B cell (primary cell): Measurements from ENCODE around the gene UBD. TPM values are rescaled to one million over a fixed set of nuclear protein-coding genes. Genes with fewer than 3 reads are reported as not detected.

ENCODE experiments used
- ATAC-seq: fragments of 200-7000 bp; cut with Tn5 transposase; one replicate; pipeline ENCODE4 v1.10.0; 2021; ENCODE audit warnings: low read depth, mild to moderate bottlenecking, moderate number of reproducible peaks, moderate library complexity
- CTCF ChIA-PET: fragments of 350-600 bp; sonication (Branson Sonifier 250); formaldehyde crosslinking; loops from one replicate; lab custom pipeline; 2021; ENCODE audit warnings: antibody characterized with exemption, inconsistent platforms; lab: Charles Lee
- POLR2A ChIA-PET: fragments of 350-600 bp; sonication (Branson Sonifier 250); formaldehyde crosslinking; loops from one replicate; lab custom pipeline; 2021; ENCODE audit warnings: antibody characterized with exemption; lab: Charles Lee
- DNase-seq: peaks from one replicate; pipeline ENCODE4 v3.0.0; 2013
- H2AFZ ChIP-seq: 2 replicates; pipeline ENCODE4 v1.6.1; 2012; ENCODE audit warnings: mild to moderate bottlenecking, low read depth, low read length; ENCODE audit not compliant: insufficient read depth, poor library complexity, severe bottlenecking
- H3K27ac ChIP-seq, 2 donors: 1 replicate in 1 of 2; 2 replicates in 1 of 2; pipeline ENCODE4 v1.5.1; 2012 to 2013; ENCODE audit warnings: low read length in 2 of 2, mild to moderate bottlenecking in 2 of 2, moderate library complexity in 1 of 2
- H3K27me3 ChIP-seq, 4 experiments: fragments of 200-600 bp in 1 of 4; sonication (generic) in 1 of 4; replicated peaks in 1 of 4; 1 replicate in 2 of 4; 2 replicates in 2 of 4; pipeline versions ENCODE4 v1.6.1 to v1.7.0; 2013 to 2016; ENCODE audit warnings: low read length in 3 of 4, mild to moderate bottlenecking in 2 of 4, mixed read lengths in 1 of 4, moderate library complexity in 1 of 4; ENCODE audit not compliant: insufficient read depth in 4 of 4, control insufficient read depth in 3 of 4; ENCODE audit errors: control extremely low read depth in 1 of 4
- H3K36me3 ChIP-seq, 2 experiments: replicated peaks in 1 of 2; 1 replicate in 1 of 2; 2 replicates in 1 of 2; pipeline versions ENCODE4 v1.6.1 to v1.7.1; 2013; ENCODE audit warnings: low read length in 1 of 2; ENCODE audit not compliant: insufficient read depth in 2 of 2, control insufficient read depth in 1 of 2; ENCODE audit errors: control extremely low read depth in 1 of 2, extremely low read depth in 1 of 2
- H3K4me1 ChIP-seq, 2 donors: fragments of 200-600 bp in 1 of 2; sonication (generic) in 1 of 2; 1 replicate in 1 of 2; 2 replicates in 1 of 2; pipeline versions ENCODE4 v1.5.1 to v1.6.1; 2013 to 2017; ENCODE audit warnings: low read length in 2 of 2; ENCODE audit not compliant: control insufficient read depth in 2 of 2, insufficient read depth in 2 of 2
- H3K4me2 ChIP-seq: replicated peaks from 2 replicates; pipeline ENCODE3; 2012; ENCODE audit warnings: mild to moderate bottlenecking, low read depth, low read length; ENCODE audit not compliant: poor library complexity, severe bottlenecking
- H3K4me3 ChIP-seq, 5 experiments: fragments of 200-600 bp in 1 of 5; sonication (generic) in 1 of 5; 1 replicate in 3 of 5; 2 replicates in 2 of 5; pipeline versions ENCODE4 v1.5.1 to v1.7.0; 2011 to 2016; ENCODE audit warnings: low read length in 4 of 5, mild to moderate bottlenecking in 4 of 5, low read depth in 2 of 5, control low read depth in 1 of 5, moderate library complexity in 1 of 5; ENCODE audit not compliant: insufficient read depth in 1 of 5; ENCODE audit errors: control extremely low read depth in 1 of 5, extremely low read depth in 1 of 5
- H3K79me2 ChIP-seq: fragments of 200-600 bp; sonication (generic); one replicate; pipeline ENCODE4 v1.6.0; 2016; ENCODE audit warnings: low read length; ENCODE audit not compliant: control insufficient read depth, insufficient read depth
- H3K9ac ChIP-seq: fragments of 200-600 bp; sonication (generic); 2 replicates; pipeline ENCODE4 v1.6.1; 2017; ENCODE audit warnings: mild to moderate bottlenecking, low read length, moderate library complexity
- H3K9me3 ChIP-seq, 3 donors: one replicate each; pipeline versions ENCODE4 v1.6.1 to v1.7.1; 2013; ENCODE audit warnings: low read length in 2 of 3; ENCODE audit not compliant: control insufficient read depth in 2 of 3, insufficient read depth in 1 of 3; ENCODE audit errors: control extremely low read depth in 1 of 3
- H4K20me1 ChIP-seq: 2 replicates; pipeline ENCODE4 v1.6.0; 2012; ENCODE audit warnings: mild to moderate bottlenecking, low read length; ENCODE audit not compliant: insufficient read depth, control insufficient read depth, poor library complexity, severe bottlenecking
- H3K27ac Mint-ChIP-seq: one replicate; pipeline ENCODE4 v1.8.0; 2021; ENCODE audit warnings: mixed read lengths
- H3K27me3 Mint-ChIP-seq: one replicate; pipeline ENCODE4 v1.8.0; 2021; ENCODE audit warnings: mixed read lengths
- H3K4me1 Mint-ChIP-seq: one replicate; pipeline ENCODE4 v1.8.0; 2021; ENCODE audit warnings: mixed read lengths
- H3K4me3 Mint-ChIP-seq: one replicate; pipeline ENCODE4 v1.8.0; 2021; ENCODE audit warnings: mixed read lengths
- H3K9me3 Mint-ChIP-seq: one replicate; pipeline ENCODE4 v1.8.0; 2022; ENCODE audit warnings: mixed read lengths; ENCODE audit not compliant: insufficient read depth
- EZH2 ChIP-seq: IDR thresholded peaks from 2 replicates; pipeline ENCODE4 v1.6.1; 2012; ENCODE audit warnings: borderline replicate concordance, low read depth, mild to moderate bottlenecking, moderate library complexity, low read length; ENCODE audit not compliant: insufficient read depth, poor library complexity, severe bottlenecking
- WGBS: methylation state at CpG from one replicate; pipeline ENCODE4 v1.1.5; 2013; ENCODE audit warnings: missing lambda C conversion rate; ENCODE audit not compliant: insufficient coverage; 5-methylcytosine and 5-hydroxymethylcytosine counted together
- intact Hi-C: fragments of 100-400 bp; cut with micrococcal nuclease; formaldehyde crosslinking; loops from one replicate; pipeline ENCODE4 v1.10.0; 2022
- polyA plus RNA-seq: library from polyadenylated mRNA; depleted of rRNA; stranded (reverse); fragments of >200 nt; gene quantifications from 2 replicates; pipeline ENCODE4 v1.2.3, GENCODE V29; 2012
- small RNA-seq: library from RNA; depleted of rRNA; stranded (forward); fragments of <200 nt; gene quantifications from one replicate; pipeline ENCODE3, GENCODE V24; 2012; ENCODE audit warnings: low replicate concordance, low read depth; ENCODE audit not compliant: insufficient read length
- total RNA-seq, 2 donors: library from RNA; stranded (reverse); fragments of 120-200 nt in 1 of 2; gene quantifications; 1 replicate in 1 of 2; 2 replicates in 1 of 2; pipeline versions ENCODE4 v1.2.3 to v1.2.4, GENCODE V29; 2013 to 2022
- TF ChIP-seq, protein P1 (sequence below): fragments of 200-600 bp; IDR thresholded peaks from one replicate; pipeline ENCODE4 v1.8.0; 2022; ENCODE audit warnings: antibody characterized with exemption, mild to moderate bottlenecking

UBD gene
- total and polyA plus RNA-seq, 2 donors (not counting 1 experiment from before 2014, with no cell fraction given): not detected

- ChIA-PET POLR2A (no interaction called here), CTCF (no interaction called here)
- Mint-ChIP-seq H3K27me3 (peaks cover 12% of the 10 kb centered on the region), H3K27ac (no peak overlapping the region), H3K4me1 (no peaks in the 10 kb centered on the region), H3K9me3 (no peaks in the 10 kb centered on the region), H3K4me3 (no peak overlapping the region)
- Histone ChIP-seq H3K4me1 (no peaks in the 10 kb centered on the region), H3K27ac (no peak overlapping the region), H3K9me3 (no peaks in the 10 kb centered on the region), H2AFZ (no peak overlapping the region), H3K4me3 (no peak overlapping the region), H3K4me2 (no peak overlapping the region), H3K9ac (no peak overlapping the region), H4K20me1 (no peaks in the 10 kb centered on the region), H3K36me3 (no peaks in the 10 kb centered on the region), H3K79me2 (no peaks in the 10 kb centered on the region), H3K27me3 (peaks cover 0 to 7% (median 1%) of the 10 kb centered on the region in 4 experiments)
- no peak for DNase-seq
- 80% methylated on average over 9 of the region's 11 CpGs for WGBS
- TF ChIP-seq EZH2: no peak
- TF ChIP-seq, protein P1, sequence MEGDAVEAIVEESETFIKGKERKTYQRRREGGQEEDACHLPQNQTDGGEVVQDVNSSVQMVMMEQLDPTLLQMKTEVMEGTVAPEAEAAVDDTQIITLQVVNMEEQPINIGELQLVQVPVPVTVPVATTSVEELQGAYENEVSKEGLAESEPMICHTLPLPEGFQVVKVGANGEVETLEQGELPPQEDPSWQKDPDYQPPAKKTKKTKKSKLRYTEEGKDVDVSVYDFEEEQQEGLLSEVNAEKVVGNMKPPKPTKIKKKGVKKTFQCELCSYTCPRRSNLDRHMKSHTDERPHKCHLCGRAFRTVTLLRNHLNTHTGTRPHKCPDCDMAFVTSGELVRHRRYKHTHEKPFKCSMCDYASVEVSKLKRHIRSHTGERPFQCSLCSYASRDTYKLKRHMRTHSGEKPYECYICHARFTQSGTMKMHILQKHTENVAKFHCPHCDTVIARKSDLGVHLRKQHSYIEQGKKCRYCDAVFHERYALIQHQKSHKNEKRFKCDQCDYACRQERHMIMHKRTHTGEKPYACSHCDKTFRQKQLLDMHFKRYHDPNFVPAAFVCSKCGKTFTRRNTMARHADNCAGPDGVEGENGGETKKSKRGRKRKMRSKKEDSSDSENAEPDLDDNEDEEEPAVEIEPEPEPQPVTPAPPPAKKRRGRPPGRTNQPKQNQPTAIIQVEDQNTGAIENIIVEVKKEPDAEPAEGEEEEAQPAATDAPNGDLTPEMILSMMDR: no peak
- no peak for ATAC-seq
- intact Hi-C loops: no loop called here
These were observed 53.0 kb downstream of the UBD start for GRCh38 chr6:29506446-29507067.

DNA sequence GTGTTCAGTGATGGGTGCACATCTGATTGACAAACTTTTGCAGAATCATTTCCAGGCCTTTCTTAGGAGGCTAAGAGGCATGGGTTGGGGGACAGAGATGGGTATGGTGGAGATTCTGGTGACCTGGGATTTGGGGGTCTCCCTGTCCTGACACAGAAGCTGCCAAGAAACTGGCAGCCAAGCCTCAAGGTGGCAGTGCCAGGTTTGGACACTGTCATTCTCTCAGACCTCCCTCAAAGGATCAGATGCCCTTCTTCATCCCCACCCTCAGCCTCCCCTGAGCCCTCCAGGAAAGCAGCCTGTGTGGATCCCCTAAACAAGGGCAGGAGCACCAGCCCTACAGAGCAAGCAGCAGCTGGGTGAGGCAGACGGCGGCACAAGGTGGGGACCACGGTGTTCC is 53.7 kb downstream of the UBD start:
- Histone ChIP-seq H3K9ac (no peak overlapping the region), H3K4me3 (no peak overlapping the region), H3K79me2 (no peaks in the 10 kb centered on the region), H3K27ac (no peak overlapping the region), H3K36me3 (no peaks in the 10 kb centered on the region), H3K27me3 (peaks cover 0 to 7% (median 1%) of the 10 kb centered on the region in 4 experiments), H3K4me1 (no peaks in the 10 kb centered on the region), H2AFZ (no peak overlapping the region), H4K20me1 (no peaks in the 10 kb centered on the region), H3K9me3 (no peaks in the 10 kb centered on the region), H3K4me2 (no peak overlapping the region)
- H3K27ac Mint-ChIP-seq: no peak overlapping the region
- H3K4me3 Mint-ChIP-seq: no peak overlapping the region
- peaks cover 15% of the 10 kb centered on the region for H3K27me3 Mint-ChIP-seq
- no peaks in the 10 kb centered on the region for H3K4me1 Mint-ChIP-seq
- DNase-seq (no peak), ATAC-seq (no peak)
- no peak for TF ChIP-seq EZH2
- TF ChIP-seq, protein P1: no peak
- ChIA-PET POLR2A (no interaction called here), CTCF (no interaction called here)
- intact Hi-C loops: no loop called here
- WGBS: 89% methylated on average over 3 of the region's 3 CpGs
- H3K9me3 Mint-ChIP-seq: no peaks in the 10 kb centered on the region

Small RNA genes within 50 kb of the gene (small RNA-seq; reads per million reads assigned to genes)
- gene SNORD32B (not detected), gene TMEM183AP1 (not detected)

Other genes with a start within 250 kb of the UBD start
- gene OR5V1, start 190.9 kb downstream of the UBD start, total RNA-seq: not detected in 2 replicates
- gene OR5V1, start 190.9 kb downstream of the UBD start, polyA plus RNA-seq: not detected in 2 replicates
- gene OR12D3, start 184.4 kb downstream of the UBD start, total RNA-seq: not detected in 2 replicates
- gene OR12D3, start 184.4 kb downstream of the UBD start, polyA plus RNA-seq: not detected in 2 replicates
- gene OR12D2, start 164.1 kb downstream of the UBD start, total RNA-seq: not detected in 2 replicates
- not detected in 2 replicates for gene OR12D2, start 164.1 kb downstream of the UBD start, polyA plus RNA-seq
- gene OR12D1, start 144.8 kb downstream of the UBD start, total RNA-seq: not detected in 2 replicates
- gene OR12D1, start 144.8 kb downstream of the UBD start, polyA plus RNA-seq: not detected in 2 replicates
- not detected in 2 replicates for gene OR10C1, start 120.4 kb downstream of the UBD start, total RNA-seq
- gene OR10C1, start 120.4 kb downstream of the UBD start, polyA plus RNA-seq: not detected in 2 replicates
- gene OR11A1, start 102.7 kb downstream of the UBD start, total RNA-seq: not detected in 2 replicates
- not detected in 2 replicates for gene OR11A1, start 102.7 kb downstream of the UBD start, polyA plus RNA-seq
- gene OR2H1, start 102.6 kb downstream of the UBD start, total RNA-seq: not detected in 2 replicates
- not detected in 2 replicates for gene OR2H1, start 102.6 kb downstream of the UBD start, polyA plus RNA-seq
- not detected in 2 replicates for gene MAS1L, start 71.8 kb downstream of the UBD start, total RNA-seq
- gene MAS1L, start 71.8 kb downstream of the UBD start, polyA plus RNA-seq: not detected in 2 replicates
- not detected in 2 replicates for gene OR2H2, start 25.4 kb upstream of the UBD start, total RNA-seq
- not detected in 2 replicates for gene OR2H2, start 25.4 kb upstream of the UBD start, polyA plus RNA-seq
- 188 and 198 TPM in 2 replicates for gene GABBR1, start 73.5 kb upstream of the UBD start, total RNA-seq
- gene GABBR1, start 73.5 kb upstream of the UBD start, polyA plus RNA-seq: 241 and 246 TPM in 2 replicates
- gene MOG, start 97.4 kb upstream of the UBD start, total RNA-seq: not detected in 2 replicates
- gene MOG, start 97.4 kb upstream of the UBD start, polyA plus RNA-seq: not detected in 2 replicates
- 5.0 and 5.1 TPM in 2 replicates for gene ZFP57, start 121.4 kb upstream of the UBD start, total RNA-seq
- 0.39 and 2.3 TPM in 2 replicates for gene ZFP57, start 121.4 kb upstream of the UBD start, polyA plus RNA-seq
- gene HLA-F, start 163.7 kb upstream of the UBD start, total RNA-seq: 895 and 911 TPM in 2 replicates
- 979 and 1,409 TPM in 2 replicates for gene HLA-F, start 163.7 kb upstream of the UBD start, polyA plus RNA-seq